GM21423 (cell line): Measurements from ENCODE around the gene LAX1.

Experiments
- ATAC-seq: cut with Tn5 transposase; IDR thresholded peaks from one replicate; pipeline ENCODE4 v1.9.1; 2021; ENCODE audit warnings: mild to moderate bottlenecking, moderate library complexity; ENCODE audit not compliant: unreplicated experiment

LAX1 gene

GRCh38 chr1:203799971-203800370, 35.0 kb downstream of the LAX1 start:
- ATAC-seq = no peak

GRCh38 chr1:203805689-203806088, 40.7 kb downstream of the LAX1 start:
- no peak for ATAC-seq

- ATAC-seq = no peak
These were observed 42.2 kb downstream of the LAX1 start for GRCh38 chr1:203807196-203807595.

- ATAC-seq = no peak
These were observed 48.8 kb downstream of the LAX1 start for GRCh38 chr1:203813581-203814341.

GRCh38 chr1:203818399-203818798, 53.4 kb downstream of the LAX1 start:
- ATAC-seq = no peak

GRCh38 chr1:203823306-203823705, 58.3 kb downstream of the LAX1 start:
- ATAC-seq = no peak
